HG03432 (cell line): Measurements from ENCODE around the gene ZNF853.
A peak's percentile ranks its signal among the peaks of the same experiment; 100 is the strongest.
"Not testable (repeated sequence)": the region's sequence is repeated elsewhere in the genome, so short reads cannot be mapped to it uniquely, and the experiment has no call there.

Experiments used
- ATAC-seq: cut with Tn5 transposase; IDR thresholded peaks from one replicate; pipeline ENCODE4 v1.9.1; 2021; ENCODE audit warnings: mild to moderate bottlenecking, moderate library complexity; ENCODE audit not compliant: unreplicated experiment

The ZNF853 gene

GRCh38 chr7:6634971-6635370 is 19.6 kb downstream of the ZNF853 start:
- not testable (repeated sequence) for ATAC-seq

GRCh38 chr7:6636741-6637543 is 21.5 kb downstream of the ZNF853 start, which contains the start of gene ZNF316:
Gene ZNF316, plus strand, starts transcription at chr7:6637318. Its CDS starts 5,092 bp downstream, at chr7:6642410.
- peak; percentile 78 for ATAC-seq

GRCh38 chr7:6637544-6638229 is 22.3 kb downstream of the ZNF853 start:
- peak; percentile 86 for ATAC-seq

GRCh38 chr7:6639032-6639431 is 23.6 kb downstream of the ZNF853 start:
- no peak for ATAC-seq

- ATAC-seq, result no peak
These were observed 24.2 kb downstream of the ZNF853 start for GRCh38 chr7:6639627-6640026.

GRCh38 chr7:6640246-6640721 is 24.9 kb downstream of the ZNF853 start:
- ATAC-seq, result no peak

- no peak for ATAC-seq
These were observed 26.1 kb downstream of the ZNF853 start for GRCh38 chr7:6641305-6642035.

- no peak for ATAC-seq
These were observed 26.9 kb downstream of the ZNF853 start for GRCh38 chr7:6642239-6642839.

GRCh38 chr7:6642861-6643640 is 27.6 kb downstream of the ZNF853 start:
- ATAC-seq, result no peak

GRCh38 chr7:6643915-6644625 is 28.7 kb downstream of the ZNF853 start:
- no peak for ATAC-seq

- ATAC-seq, result no peak
These were observed 29.3 kb downstream of the ZNF853 start for GRCh38 chr7:6644728-6645127.

- no peak for ATAC-seq
These were observed 31.1 kb downstream of the ZNF853 start for GRCh38 chr7:6646465-6646864.

- no peak for ATAC-seq
These were observed 31.7 kb downstream of the ZNF853 start for GRCh38 chr7:6647080-6647479.

GRCh38 chr7:6647541-6647940 is 32.1 kb downstream of the ZNF853 start:
- no peak for ATAC-seq

GRCh38 chr7:6648066-6648814 is 32.8 kb downstream of the ZNF853 start:
- no peak for ATAC-seq

- ATAC-seq, result no peak
These were observed 33.4 kb downstream of the ZNF853 start for GRCh38 chr7:6648815-6649104.

GRCh38 chr7:6649241-6649961 is 34.0 kb downstream of the ZNF853 start:
- ATAC-seq, result no peak

- no peak for ATAC-seq
These were observed 34.7 kb downstream of the ZNF853 start for GRCh38 chr7:6650086-6650485.
